Measurements from ENCODE around the gene RASD1.
A peak's percentile ranks its signal among the peaks of the same experiment; 100 is the strongest.
"Not testable (repeated sequence)": the region's sequence is repeated elsewhere in the genome, so short reads cannot be mapped to it uniquely, and the experiment has no call there.

RASD1 gene

GRCh38 chr17:17486416-17486815 lies 9.8 kb downstream of the RASD1 start:
- not testable (repeated sequence) for H3K27ac ChIP-seq

GRCh38 chr17:17485420-17485819 lies 10.8 kb downstream of the RASD1 start:
- Histone ChIP-seq H3K4me3 (no peak overlapping the region), H3K27ac (peak overlapping the region in 1 of 21 experiments; percentile 5)

More at GRCh38 chr17:17486416-17486815, 9.8 kb downstream of the RASD1 start:
- not testable (repeated sequence) for H3K4me3 ChIP-seq

- H3K27ac ChIP-seq = peak overlapping the region in 2 of 21 experiments; percentile 11 to 47
- H3K4me3 ChIP-seq = no peak overlapping the region
These were observed 11.7 kb downstream of the RASD1 start for GRCh38 chr17:17484451-17484899.

GRCh38 chr17:17481860-17482259 lies 14.3 kb downstream of the RASD1 start:
- Histone ChIP-seq H3K4me3 (no peak overlapping the region), H3K27ac (no peak overlapping the region)

- Histone ChIP-seq H3K4me3 (no peak overlapping the region), H3K27ac (peak overlapping the region in 7 of 21 experiments; percentile 1 to 70 (median 40))
These were observed 15.5 kb downstream of the RASD1 start for GRCh38 chr17:17480593-17481148.

- Histone ChIP-seq H3K27ac (peak overlapping the region in 6 of 21 experiments; percentile 16 to 97 (median 38)), H3K4me3 (no peak overlapping the region)
These were observed 17.0 kb downstream of the RASD1 start for GRCh38 chr17:17479209-17479608.

- peak within 1 kb of the TSS; percentile 62 to 96 (median 91) for H3K4me3 ChIP-seq
- peak within 1 kb of the TSS; percentile 80 to 98 (median 93) for H3K27ac ChIP-seq
These were observed 19.2 kb downstream of the RASD1 start, which contains the start of gene MED9 for GRCh38 chr17:17476865-17477467. Gene MED9, plus strand, starts transcription at chr17:17477000. Its CDS starts 42 bp downstream, at chr17:17477042.

GRCh38 chr17:17474341-17474740 lies 21.9 kb downstream of the RASD1 start:
- Histone ChIP-seq H3K27ac (no peak overlapping the region), H3K4me3 (no peak overlapping the region)

GRCh38 chr17:17472333-17472920 lies 23.8 kb downstream of the RASD1 start:
- peak overlapping the region in 9 of 21 experiments; percentile 0 to 51 (median 31) for H3K27ac ChIP-seq

GRCh38 chr17:17469996-17470395 lies 26.2 kb downstream of the RASD1 start:
- no peak overlapping the region for H3K4me3 ChIP-seq
- no peak overlapping the region for H3K27ac ChIP-seq

More at GRCh38 chr17:17472333-17472920, 23.8 kb downstream of the RASD1 start:
- no peak overlapping the region for H3K4me3 ChIP-seq

GRCh38 chr17:17469358-17469757 lies 26.8 kb downstream of the RASD1 start:
- Histone ChIP-seq H3K4me3 (no peak overlapping the region), H3K27ac (no peak overlapping the region)

GRCh38 chr17:17468217-17469010 lies 27.8 kb downstream of the RASD1 start:
- peak overlapping the region in 1 of 21 experiments; percentile 50 for H3K27ac ChIP-seq
- H3K4me3 ChIP-seq = no peak overlapping the region

GRCh38 chr17:17467720-17468119 lies 28.5 kb downstream of the RASD1 start:
- Histone ChIP-seq H3K4me3 (no peak overlapping the region), H3K27ac (no peak overlapping the region)

GRCh38 chr17:17467016-17467415 lies 29.2 kb downstream of the RASD1 start:
- H3K27ac ChIP-seq = no peak overlapping the region

GRCh38 chr17:17466511-17466910 lies 29.7 kb downstream of the RASD1 start:
- H3K4me3 ChIP-seq = no peak overlapping the region
- H3K27ac ChIP-seq = no peak overlapping the region

More at GRCh38 chr17:17467016-17467415, 29.2 kb downstream of the RASD1 start:
- no peak overlapping the region for H3K4me3 ChIP-seq

GRCh38 chr17:17465878-17466277 lies 30.3 kb downstream of the RASD1 start:
- H3K4me3 ChIP-seq, H3K27ac ChIP-seq: not testable (repeated sequence)

- no peak overlapping the region for H3K27ac ChIP-seq
These were observed 32.4 kb downstream of the RASD1 start for GRCh38 chr17:17463821-17464220.

GRCh38 chr17:17462048-17462824 lies 34.0 kb downstream of the RASD1 start:
- H3K27ac ChIP-seq = no peak overlapping the region
- H3K4me3 ChIP-seq = no peak overlapping the region

More at GRCh38 chr17:17463821-17464220, 32.4 kb downstream of the RASD1 start:
- H3K4me3 ChIP-seq = no peak overlapping the region

- Histone ChIP-seq H3K4me3 (no peak overlapping the region), H3K27ac (no peak overlapping the region)
These were observed 36.2 kb downstream of the RASD1 start for GRCh38 chr17:17460038-17460437.

Measured in skin epidermis (tissue), 12 donors.